NCI-H1417 treated with DMSO at 0.1 percent for 48 hours (cell line): ENCODE data around the gene GMDS.

ENCODE experiments used
- DNase-seq: peaks from one replicate; lab custom pipeline; 2025; lab: John Stamatoyannopoulos, UW

The GMDS gene

DNA sequence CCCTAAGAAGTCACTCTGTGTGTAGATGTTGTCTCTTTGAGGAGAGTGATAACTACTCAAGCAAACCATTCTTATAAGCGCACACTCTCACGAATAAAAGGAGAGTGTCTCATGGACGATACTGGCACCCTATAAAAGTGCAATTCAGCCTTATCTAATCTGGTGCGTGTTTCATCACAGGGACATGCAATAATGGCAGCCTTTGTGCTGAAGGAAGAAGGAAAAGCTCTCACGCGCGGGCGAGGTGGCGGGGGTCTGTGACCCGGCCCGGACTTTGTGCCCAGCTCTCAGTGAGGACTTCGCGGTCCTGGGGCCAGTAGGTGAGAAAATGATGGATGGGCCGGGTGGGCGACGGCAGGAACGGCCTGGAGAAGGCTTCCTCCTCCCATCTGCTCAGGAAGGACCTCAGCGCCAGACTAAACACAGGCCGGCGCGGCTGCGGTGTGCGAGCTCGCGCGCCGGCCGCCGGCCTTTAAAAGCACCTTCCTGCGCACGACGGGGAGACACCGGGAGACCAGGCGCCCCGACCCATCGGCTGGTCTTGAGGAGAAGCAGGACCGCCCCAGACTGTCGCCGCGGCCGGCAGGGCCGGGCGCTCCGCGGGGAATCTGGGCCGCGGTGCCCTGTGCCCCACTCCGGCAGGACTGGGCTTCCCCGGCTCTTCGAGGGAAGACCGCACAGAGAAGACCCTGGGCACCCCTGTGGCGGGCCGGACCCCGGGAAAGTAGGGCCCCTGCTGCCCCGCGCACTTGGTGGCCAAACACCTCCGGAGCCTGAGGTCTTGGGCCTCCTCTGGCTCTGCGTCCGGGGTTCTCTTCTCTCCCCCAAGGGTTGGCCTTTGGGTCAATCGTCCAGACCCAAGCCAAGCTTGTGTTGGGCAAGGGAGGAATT is 644.0 kb downstream of the GMDS start:
- no peak for DNase-seq

DNA sequence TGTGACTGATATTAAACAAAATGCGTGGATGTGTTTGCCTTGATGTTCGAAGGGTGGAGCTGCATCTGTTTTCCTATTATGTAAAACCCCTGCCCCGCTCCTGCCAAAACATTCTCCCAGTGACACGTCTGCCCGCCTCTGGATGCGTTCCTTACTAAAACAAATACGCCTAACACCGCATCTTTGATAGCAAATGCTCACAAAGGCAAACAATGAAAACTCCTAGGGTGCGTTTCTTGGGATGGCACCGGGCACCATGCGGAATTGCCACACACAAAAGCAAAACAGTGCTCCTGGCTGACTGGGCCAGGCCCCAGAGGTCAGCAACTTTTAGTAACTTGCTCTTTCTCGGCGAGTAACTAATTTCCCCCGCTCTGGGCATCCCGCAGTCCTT is 644.6 kb downstream of the GMDS start:
- no peak for DNase-seq

DNA sequence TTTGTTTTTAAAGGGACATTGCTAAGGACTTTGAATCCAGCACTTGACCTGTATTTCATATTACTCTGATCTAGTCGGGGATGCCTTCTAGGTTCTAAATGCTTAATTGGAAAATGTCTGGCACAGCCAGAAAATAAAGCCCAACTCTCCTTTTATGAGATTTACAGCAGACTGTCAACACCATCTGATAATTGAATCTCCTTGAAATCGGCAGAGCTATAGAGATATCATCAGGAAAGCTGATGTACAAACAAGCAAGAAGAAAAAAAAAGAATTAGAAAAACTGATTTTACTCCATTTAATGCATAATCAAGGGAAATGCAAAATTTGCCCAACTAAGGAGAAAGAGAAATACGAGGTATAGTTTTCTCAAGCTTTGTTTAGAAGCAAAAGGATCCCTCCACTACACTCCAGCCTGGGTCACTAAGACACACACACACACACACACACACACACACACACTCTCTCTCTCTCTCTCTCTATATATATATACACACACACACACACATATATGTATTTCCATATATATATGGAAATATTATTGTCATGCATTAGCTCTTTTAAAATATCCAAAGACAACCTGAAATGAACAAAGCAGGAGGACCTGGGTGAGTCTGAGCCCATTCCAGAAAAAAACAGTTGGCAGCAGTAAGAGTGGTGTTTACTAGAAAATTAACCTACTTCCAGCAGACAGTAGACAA is 645.2 kb downstream of the GMDS start:
- DNase-seq, result no peak

DNA sequence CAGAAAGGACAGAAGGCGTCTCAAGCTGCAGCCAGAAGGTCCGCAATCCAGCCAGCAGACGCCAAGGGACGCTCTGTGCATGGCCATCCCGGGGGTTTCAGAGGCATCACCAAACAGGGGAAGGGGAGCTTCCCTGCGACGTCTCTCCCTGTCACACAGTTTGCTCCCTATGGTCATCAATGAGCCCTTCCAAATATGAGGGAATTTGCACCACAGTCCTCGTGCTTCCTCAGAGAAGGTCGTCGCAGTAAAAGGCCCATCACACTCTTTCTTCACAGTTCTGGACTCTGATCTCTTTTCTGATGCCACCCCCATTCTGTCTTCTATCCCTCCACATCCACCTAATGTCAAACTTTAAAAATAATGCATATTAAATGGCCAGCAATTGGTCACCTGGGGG is 645.9 kb downstream of the GMDS start:
- DNase-seq, result no peak

DNA sequence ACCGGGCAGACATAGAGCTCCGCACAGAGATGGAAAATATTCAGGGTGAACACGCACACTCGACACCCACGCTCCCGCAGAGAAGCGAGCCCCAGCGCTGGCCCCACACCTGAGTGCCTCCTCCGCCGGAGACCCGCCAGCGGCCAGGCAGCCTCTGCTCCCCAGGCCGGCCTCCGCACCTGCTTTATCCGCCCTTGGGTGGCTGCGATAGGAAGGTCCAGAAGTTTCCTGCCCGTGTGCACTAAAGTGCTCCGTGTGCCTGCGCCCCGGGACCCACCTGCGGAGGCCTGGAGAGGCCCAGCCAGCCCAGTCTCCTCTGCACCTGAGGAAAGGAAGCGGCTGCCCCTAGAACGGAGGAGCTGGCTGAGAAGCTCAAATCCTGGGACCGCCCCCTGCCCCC is 646.5 kb downstream of the GMDS start:
- DNase-seq, result no peak

DNA sequence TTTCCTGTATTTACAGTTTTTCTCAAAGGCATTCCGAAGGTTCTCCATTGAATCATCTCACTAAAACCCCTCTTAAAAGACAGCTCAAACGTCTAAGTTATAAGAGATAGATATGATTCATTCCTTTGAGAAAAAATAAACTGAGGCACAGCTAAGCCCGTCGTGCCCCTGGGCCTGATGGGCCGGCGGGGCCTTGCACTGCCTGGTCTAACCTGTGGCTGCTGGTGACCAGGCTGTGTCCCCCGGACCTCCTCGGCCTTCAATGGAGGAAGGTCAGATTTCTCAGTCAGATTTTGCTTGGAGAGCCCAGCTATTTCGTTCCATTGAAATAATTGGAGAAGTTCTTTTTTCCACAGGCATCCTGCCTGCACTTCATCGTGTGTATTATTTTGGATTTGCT is 647.0 kb downstream of the GMDS start:
- DNase-seq, result no peak

DNA sequence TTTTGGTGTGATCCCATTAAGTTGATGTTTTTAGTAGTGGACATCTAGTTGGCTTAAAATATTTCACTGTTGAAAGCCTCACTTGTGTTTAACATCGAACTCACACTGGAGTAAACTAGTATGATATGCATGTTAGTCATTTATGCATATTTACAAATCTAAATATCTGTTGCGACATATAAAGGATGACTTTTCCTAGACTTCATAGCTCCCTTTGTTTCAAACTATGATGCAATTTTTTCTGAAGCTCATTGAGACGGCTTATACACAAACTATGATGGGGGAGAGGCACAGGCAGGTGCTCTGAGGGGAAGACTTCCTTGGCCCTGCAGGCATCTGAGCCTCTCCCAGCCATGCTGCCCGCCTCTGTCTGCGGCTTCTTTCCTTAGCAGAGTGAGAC is 647.5 kb downstream of the GMDS start:
- DNase-seq, result no peak

DNA sequence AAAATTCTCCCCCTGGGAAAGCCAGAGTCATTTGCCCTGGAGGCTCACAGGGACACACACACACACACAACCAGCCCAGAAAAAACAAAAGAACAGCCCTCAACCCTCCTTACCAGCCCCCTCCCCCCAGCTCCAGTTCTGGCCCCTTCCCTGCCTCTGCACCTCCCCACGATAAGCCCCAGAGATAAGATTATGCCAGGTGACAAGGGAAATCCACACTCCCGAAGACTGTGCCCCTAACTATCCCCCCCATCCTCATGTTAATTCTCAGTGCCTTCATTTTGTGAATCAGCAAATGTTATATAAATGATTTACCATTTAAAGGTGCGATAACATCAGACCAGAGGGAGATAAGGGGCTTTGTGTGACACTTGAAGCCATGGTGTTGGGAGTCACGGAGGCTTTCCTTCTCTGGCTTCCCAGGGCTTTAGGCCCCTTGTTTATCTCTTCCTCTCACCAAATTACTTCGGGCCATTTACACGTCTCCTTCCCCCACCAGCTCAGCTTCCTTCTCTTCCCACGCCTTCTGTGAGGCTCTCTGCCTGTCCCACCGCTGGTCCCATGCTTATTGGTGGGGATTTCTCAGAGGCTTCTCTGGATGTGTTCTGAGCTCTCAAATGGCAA is 648.2 kb downstream of the GMDS start:
- DNase-seq, result no peak

DNA sequence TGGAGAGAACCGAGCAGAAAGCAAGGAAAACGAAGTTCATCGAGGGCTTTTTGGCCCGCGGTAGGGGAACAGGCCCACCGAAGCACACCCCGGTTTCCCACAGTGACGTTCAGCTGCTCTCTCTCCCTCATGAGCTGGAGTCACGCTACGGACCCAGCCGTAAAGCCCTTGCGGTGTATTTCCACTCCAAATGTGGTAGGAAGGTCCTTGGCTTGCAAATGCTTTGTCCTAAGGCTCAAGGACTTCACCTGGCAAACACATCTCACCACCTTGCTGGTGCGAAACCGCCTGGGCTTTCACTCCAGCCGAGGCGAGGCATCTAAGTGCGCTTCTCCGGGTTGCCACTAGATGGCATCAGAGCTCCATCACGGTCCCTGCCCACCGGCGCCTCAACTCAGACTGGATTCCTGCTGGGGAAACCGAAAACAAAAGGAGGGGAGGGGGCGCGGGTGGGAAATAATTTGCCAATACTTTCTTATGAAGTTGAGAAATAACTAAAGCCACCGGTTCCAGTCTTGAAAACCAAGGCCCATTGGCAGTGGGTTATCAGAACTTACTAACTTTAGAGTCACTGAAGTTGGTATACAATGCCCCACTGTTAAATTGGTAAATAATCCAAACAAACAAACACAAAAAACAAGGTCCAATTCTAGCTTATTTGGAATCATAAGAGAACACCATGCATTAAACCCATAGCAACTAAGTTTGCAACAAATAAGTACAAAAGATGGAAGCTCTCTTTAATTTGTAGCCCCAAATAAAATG is 649.1 kb downstream of the GMDS start:
- no peak for DNase-seq

DNA sequence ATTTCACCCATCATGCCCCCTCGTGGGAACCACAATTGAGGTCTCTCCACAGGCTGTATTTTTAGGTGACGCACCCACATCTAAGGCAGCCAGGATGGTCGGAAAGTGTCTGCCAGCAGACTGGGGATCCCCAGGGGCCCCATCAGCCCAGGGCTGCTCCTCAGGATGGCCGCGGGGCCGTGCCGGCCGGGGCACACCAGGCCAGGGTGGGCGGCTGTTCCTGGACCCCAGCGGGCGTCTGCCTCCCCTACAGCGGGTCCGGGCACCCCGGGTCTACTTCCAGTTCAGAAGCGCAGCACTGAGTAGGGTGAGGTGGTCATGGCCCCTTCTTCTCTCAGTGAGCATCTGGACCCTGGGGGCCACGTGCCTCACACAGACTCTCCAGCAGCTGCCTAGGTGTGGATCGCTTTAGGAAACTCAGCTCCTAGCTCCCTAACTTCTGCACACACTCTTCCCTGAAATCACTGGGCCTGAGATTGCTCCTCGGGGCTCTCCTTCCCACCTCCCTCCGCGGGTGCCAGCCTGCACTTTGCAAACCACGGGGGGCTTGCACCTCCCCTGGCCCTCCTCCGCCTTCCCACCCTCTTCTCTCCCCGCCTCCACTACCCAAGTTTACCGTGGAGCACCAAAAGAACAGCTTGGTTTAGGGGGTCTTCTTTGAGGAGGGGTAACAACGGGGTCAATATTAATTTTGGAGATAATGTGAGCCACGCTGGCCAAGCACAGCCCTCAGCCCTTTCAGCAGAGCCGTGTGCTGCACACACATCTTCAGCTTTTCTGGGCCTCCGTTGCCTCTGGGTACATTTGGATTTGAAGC is 649.9 kb downstream of the GMDS start:
- no peak for DNase-seq

DNA sequence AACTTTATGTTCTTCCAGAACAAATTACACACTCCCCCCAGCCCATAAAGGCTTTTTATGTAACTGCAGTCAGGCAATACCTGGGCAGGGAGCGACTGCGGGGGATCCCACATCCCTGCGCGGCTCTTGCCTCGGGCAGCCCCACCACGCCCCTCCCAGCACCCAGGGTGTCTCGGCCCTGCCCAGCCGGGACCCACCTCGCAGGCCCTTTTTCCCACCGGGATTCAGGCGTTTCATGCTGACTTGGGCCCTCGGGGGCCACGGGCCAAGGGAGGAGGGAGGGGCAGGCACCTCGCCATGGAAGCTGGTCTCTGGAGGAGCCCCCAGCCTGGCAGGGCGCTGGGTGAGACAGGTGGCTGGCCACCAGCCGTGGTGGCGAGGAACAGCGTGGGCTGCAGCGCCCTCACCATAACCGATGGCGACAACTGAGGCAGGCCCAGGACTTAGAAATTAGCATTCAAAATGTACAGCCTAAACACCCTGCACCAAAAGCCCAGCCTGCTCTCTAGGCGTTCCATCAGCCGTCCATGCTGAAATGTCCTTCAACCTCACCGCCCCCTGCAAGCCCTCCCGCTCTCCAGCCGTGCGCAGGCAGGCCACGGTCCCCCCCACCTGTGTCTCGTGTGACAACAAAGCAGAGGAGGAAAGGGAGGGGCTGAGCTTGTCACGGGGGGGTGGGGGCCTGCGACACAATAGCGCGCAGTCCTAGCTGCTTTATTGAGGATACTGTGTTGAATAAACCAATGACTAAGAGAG is 650.8 kb downstream of the GMDS start:
- no peak for DNase-seq

DNA sequence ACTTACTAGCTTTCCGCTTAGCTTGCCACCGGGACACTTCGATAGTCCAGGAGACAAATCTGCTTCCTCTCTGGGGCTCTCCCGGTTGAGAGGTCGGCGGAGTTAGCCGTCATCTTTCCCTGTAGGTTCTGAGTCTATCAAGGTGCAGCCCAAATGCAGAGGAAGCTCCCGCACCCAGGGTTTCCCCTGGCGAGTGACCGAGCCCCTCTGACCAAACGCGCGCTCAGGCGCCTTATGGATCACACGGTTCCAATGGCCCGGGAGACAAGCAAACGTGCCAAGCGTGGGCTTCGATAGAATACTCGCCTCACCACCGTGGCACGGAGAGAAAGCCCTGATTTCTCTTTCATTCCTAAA is 651.5 kb downstream of the GMDS start:
- no peak for DNase-seq

DNA sequence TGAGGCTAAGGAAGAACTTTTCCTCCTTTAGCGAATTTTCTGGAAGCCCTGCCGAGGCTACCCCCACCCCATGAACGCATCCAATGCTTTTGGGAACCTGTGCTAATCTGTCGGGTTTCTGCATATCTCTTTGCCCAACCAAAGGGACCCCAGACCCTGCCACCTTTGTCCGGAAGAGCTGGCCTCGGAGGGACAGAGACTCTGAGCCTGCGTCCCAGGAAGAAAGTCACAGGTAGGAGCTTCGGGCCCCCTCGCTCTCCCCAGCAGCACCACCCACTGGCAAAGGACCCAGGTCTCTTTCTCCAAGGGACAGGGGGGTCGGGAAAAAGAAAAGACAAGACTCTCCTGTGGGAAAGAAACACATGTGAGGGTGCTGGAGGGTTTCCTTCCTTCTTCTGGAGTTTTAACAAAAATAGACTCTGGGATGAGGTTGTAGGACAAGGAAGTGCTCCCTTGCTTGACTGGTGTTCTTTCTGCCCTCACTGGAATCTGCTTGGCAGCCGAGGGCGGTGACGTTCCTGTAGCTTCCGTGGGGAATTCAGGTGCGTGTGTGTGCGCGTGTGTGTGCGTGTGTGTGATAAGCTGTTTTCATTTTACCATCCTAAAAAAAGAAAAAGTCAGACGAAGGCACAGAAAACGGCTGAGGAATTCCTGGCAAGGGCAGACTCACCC is 652.0 kb downstream of the GMDS start:
- DNase-seq, result no peak

DNA sequence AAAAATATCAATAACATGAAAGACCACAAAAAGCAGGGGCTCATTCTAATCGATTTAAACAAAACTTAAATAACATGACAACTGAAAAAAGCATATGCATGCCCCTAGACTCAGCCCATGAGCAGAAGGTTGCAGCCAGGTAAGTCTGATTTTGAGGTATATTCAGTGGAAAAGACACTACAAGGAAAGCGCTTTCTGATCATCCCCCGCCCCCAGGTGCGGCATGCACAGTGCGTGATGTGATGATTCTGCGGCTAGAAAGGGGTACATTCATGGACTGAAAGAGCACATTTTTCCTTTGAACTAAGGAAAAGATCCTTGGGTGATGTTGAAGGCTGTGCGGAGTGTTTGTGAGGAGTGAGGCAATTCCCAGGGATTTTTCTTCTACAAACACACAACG is 652.6 kb downstream of the GMDS start:
- DNase-seq, result no peak

DNA sequence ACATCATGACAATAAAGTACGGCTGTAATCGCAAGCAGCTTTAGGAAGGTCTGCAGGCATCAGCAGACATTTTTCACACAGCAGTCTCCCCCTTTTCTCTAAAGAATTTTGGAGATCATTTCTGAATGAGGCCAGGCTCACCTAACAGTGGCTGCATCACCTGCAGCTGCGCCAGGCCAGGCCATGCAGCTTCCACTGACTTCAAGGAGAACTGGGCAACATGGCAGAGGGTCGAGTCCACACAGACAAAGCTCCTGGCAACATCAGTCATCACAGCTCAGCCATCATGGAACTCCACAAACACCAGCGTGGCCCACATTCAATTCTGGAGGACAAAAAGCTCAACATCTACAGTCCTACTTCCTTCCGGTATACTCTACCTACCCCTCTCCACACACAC is 653.5 kb downstream of the GMDS start:
- DNase-seq, result no peak

DNA sequence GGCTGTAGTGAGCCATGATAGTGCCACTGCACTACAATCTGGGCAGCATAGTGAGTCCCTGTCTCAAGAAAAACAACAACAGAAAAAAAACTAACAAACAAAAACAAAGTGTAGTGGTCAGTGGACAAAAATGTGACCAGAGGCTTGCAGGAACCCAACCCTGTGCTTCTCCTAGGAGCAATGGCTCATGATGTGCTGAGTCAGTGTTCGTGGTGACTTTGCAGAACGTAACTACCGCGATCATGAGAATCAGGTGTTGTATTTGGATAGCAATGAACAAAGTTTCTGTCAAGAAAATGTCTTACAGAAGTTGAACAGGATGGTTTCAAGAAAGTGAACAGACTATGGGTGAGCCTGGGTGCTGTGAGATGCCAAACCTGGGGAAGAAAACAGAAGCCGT is 654.2 kb downstream of the GMDS start:
- DNase-seq, result no peak

DNA sequence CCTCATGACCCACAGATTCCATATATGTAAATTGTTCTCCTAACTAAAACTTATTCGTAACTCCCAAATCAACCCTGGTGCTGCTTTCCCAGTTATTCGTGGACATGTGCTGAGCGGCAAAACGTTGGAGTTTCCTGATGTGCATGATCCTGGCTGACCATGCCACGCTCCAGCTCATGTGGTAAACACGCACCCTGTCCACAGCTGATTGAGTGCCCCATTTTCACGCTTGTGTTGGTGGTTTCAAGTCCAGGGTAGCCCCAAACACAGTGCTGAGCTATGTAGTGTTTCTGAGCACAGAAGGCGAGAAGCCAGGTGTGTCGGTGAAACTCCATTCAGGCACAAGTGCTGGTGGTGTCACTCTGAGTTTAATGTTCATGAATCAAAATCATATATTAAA is 654.8 kb downstream of the GMDS start:
- no peak for DNase-seq

DNA sequence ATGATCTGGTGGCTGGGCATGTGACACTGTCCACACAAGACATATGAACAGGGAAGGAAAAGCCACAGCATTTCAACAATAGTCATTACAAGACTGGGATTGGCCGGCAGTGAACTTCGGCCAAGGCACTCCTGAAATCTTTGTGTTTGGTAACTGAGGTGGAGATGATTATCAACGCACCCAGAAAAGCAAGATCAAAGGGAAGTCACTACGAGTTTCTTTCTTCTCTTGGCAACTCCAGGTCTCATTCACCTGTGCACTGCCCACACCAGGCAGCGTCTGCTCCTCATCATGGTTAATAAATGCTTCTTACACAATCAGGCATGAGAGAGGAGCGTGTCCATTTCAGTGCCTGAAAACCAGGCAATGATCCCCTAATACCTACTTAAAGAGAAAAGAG is 656.2 kb downstream of the GMDS start:
- no peak for DNase-seq

DNA sequence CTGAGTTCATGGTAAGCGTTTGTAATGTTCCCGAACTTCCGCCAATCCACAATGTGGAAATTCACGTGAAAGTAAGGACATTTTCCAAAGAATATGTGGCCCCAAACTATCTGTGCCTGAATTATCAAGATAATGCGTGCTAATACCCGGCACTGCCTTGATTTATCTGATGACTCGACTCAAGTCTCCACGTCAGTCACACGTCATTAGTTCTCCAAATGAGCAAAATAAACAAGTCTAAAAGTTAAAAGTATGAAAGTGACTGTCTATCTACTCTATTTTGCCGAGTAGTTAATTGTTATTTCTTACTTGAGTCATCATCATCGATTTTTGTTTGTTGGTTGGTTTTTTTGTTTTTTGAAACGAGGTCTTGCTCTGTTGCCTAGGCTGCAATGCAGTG is 657.4 kb downstream of the GMDS start:
- DNase-seq, result no peak

DNA sequence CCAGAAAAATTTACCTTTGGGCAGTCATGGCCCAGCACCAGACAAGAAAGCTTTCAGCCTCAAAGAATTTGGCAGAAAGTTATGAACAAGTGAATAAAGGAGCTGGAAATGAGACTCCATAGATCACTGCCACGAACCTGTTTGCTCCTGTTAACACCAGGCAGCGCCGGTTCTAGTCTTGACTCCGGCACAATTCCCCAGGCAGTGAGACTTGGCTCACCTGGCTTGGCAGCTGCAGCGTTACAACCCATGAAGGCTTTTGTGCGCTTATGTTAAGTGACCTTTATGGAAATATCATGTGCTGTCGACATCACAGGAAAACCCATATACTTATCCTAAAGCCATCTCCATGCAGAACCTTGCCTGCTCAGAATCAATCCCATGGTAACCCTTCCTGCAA is 657.9 kb downstream of the GMDS start:
- DNase-seq, result no peak
